HepG2 (cell line): Measurements from ENCODE around the gene OR2T33. TPM values are rescaled to one million over a fixed set of nuclear protein-coding genes. Genes with fewer than 3 reads are reported as not detected.

Experiments
- ATAC-seq: fragments of 200-7000 bp; cut with Tn5 transposase; 3 replicates; pipeline ENCODE4 v1.9.1; 2020; ENCODE audit warnings: mild to moderate bottlenecking, moderate library complexity
- BruUV-seq: library from RNA; stranded (reverse); fragments of 400-500 nt; replicated peaks from 2 replicates; lab custom pipeline; 2021; lab: Mats Ljungman, UMichigan
- CTCF ChIA-PET: fragments of 300-600 bp; formaldehyde crosslinking; extraction: SDS; loops from one replicate; lab custom pipeline; 2021; ENCODE audit warnings: low total read pairs, inconsistent platforms, low intra/inter-chr PET ratio; lab: Yijun Ruan, JAX
- POLR2A ChIA-PET: fragments of 350-600 bp; sonication (Branson Sonifier 250); formaldehyde crosslinking; loops from one replicate; lab custom pipeline; 2020; ENCODE audit warnings: antibody characterized with exemption, inconsistent platforms; lab: Yijun Ruan, JAX
- DNase-seq: peaks from one replicate; pipeline ENCODE4 v3.0.0-alpha.2; 2015; ENCODE audit warnings: low spot score
- FAIRE-seq: peaks from 3 replicates; lab custom pipeline; 2011; peaks lifted over from hg19 to GRCh38; lab: Jason Lieb, UNC
- H2AFZ ChIP-seq: one replicate; pipeline ENCODE4 v1.6.1; 2011; ENCODE audit warnings: low read length, inconsistent platforms
- H3K27ac ChIP-seq: fragments of 300-600 bp; 3 replicates; pipeline ENCODE4 v1.8.0; 2011; ENCODE audit warnings: mixed run types, mild to moderate bottlenecking, mixed read lengths, low read length, inconsistent platforms; ENCODE audit not compliant: insufficient read depth; ENCODE audit errors: extremely low read length
- H3K27me3 ChIP-seq, 2 experiments: fragments of 200-600 bp in 1 of 2; 2 replicates in 1 of 2; 3 replicates in 1 of 2; pipeline versions ENCODE4 v1.6.0 to v1.8.0; 2011; ENCODE audit warnings: low read length in 2 of 2, mild to moderate bottlenecking in 2 of 2, moderate library complexity in 2 of 2, inconsistent platforms in 1 of 2; ENCODE audit not compliant: insufficient read depth in 2 of 2, control insufficient read depth in 1 of 2
- H3K36me3 ChIP-seq, 2 experiments: fragments of 200-600 bp in 1 of 2; replicated peaks in 1 of 2; 2 replicates in 1 of 2; 3 replicates in 1 of 2; pipeline versions ENCODE4 v1.5.1 to v1.8.0; 2011; ENCODE audit warnings: low read length in 2 of 2, inconsistent platforms in 1 of 2; ENCODE audit not compliant: insufficient read depth in 2 of 2, control insufficient read depth in 1 of 2
- H3K4me1 ChIP-seq: 2 replicates; pipeline ENCODE4 v1.5.1; 2012; ENCODE audit warnings: low read length, inconsistent platforms; ENCODE audit not compliant: insufficient read depth
- H3K4me2 ChIP-seq: 2 replicates; pipeline ENCODE4 v1.6.0; 2011; ENCODE audit warnings: low read depth, low read length, inconsistent platforms
- H3K4me3 ChIP-seq, 3 experiments: fragments of 200-600 bp in 1 of 3; sonication (generic), shearing (Covaris generic) in 1 of 3; replicated peaks in 1 of 3; 2 replicates each; pipeline ENCODE4 v1.5.1; 2011 to 2016; ENCODE audit warnings: low read length in 3 of 3, inconsistent platforms in 2 of 3, low read depth in 2 of 3, mild to moderate bottlenecking in 2 of 3, control low read depth in 1 of 3, mixed read lengths in 1 of 3; ENCODE audit not compliant: insufficient read depth in 1 of 3
- H3K79me2 ChIP-seq: one replicate; pipeline ENCODE4 v1.6.1; 2011; ENCODE audit warnings: low read length, inconsistent platforms; ENCODE audit not compliant: insufficient read depth
- H3K9ac ChIP-seq: 2 replicates; pipeline ENCODE4 v1.6.0; 2011; ENCODE audit warnings: mild to moderate bottlenecking, low read depth, low read length, inconsistent platforms; ENCODE audit not compliant: insufficient read depth
- H3K9me3 ChIP-seq: 2 replicates; pipeline ENCODE4 v1.5.1; 2012; ENCODE audit warnings: mild to moderate bottlenecking, low read length
- H4K20me1 ChIP-seq: 2 replicates; pipeline ENCODE4 v1.6.0; 2011; ENCODE audit warnings: inconsistent platforms, mild to moderate bottlenecking, low read length, moderate library complexity; ENCODE audit not compliant: insufficient read depth
- RAD51 ChIP-seq: fragments of 450-650 bp; IDR thresholded peaks from 2 replicates; pipeline ENCODE4 v1.6.1; 2016; ENCODE audit warnings: borderline replicate concordance
- WGBS: methylation state at CpG from one replicate; pipeline ENCODE4 v1.1.6; 2017; ENCODE audit warnings: low lambda C conversion rate; 5-methylcytosine and 5-hydroxymethylcytosine counted together
- in situ Hi-C: cut with HindIII; loops from 2 replicates; pipeline ENCODE4 v1.10.0; 2017; ENCODE audit warnings: low pct_unique_long_range_greater_than_20kb; ENCODE audit not compliant: extremely low pct_ligation_motif_present
- intact Hi-C: fragments of 100-400 bp; cut with micrococcal nuclease; formaldehyde crosslinking; loops from one replicate; pipeline ENCODE4 v1.10.0; 2022; ENCODE audit not compliant: unreplicated experiment
- polyA plus RNA-seq, 8 experiments: library from polyadenylated mRNA; depleted of rRNA in 3 of 8; stranded (reverse) in 7 of 8; unstranded in 1 of 8; fragments of >200 nt; fragmentation: Illumina TruSeq in 4 of 8; extraction: Trizol in 4 of 8; gene quantifications; 2 replicates each; pipeline versions ENCODE4 v1.2.1 to v1.2.3, GENCODE V29; 2011 to 2016; ENCODE audit warnings: low read depth in 4 of 8, missing spikeins in 1 of 8, mixed read lengths in 1 of 8; ENCODE audit not compliant: insufficient read depth in 1 of 8
- total RNA-seq, 5 experiments: library from RNA; depleted of rRNA; stranded (reverse); fragments of >200 nt; fragmentation: Illumina TruSeq; extraction: Trizol; gene quantifications; 2 replicates each; pipeline ENCODE4 v1.2.3, GENCODE V29; 2016; ENCODE audit warnings: low read depth in 1 of 5

The OR2T33 gene
- total and polyA plus RNA-seq, 2 of the 13 experiments (the other 11 are each of a cell fraction or from before 2014, with no cell fraction given) = not detected

GRCh38 chr1:248225537-248225936 lies 52.2 kb downstream of the OR2T33 start:
- in situ Hi-C loops (no loop called here), intact Hi-C loops (no loop called here)
- no TSS peak for BruUV-seq
- no peaks in the 10 kb centered on the region for H3K27me3 ChIP-seq
- no peak overlapping the region for H2AFZ ChIP-seq
- peaks cover 82% of the 10 kb centered on the region for H3K9me3 ChIP-seq
- no peaks in the 10 kb centered on the region for H3K4me1 ChIP-seq
- no peak overlapping the region for H3K9ac ChIP-seq
- H3K36me3 ChIP-seq = no peaks in the 10 kb centered on the region
- H3K4me3 ChIP-seq = no peak overlapping the region
- CTCF ChIA-PET = no interaction called here
- FAIRE-seq (no peak), ATAC-seq (no peak), DNase-seq (no peak)
- POLR2A ChIA-PET = no interaction called here
- H3K4me2 ChIP-seq = no peak overlapping the region
- no peak for TF ChIP-seq RAD51
- H3K79me2 ChIP-seq = no peaks in the 10 kb centered on the region
- no peak overlapping the region for H3K27ac ChIP-seq
- H4K20me1 ChIP-seq = no peaks in the 10 kb centered on the region
- WGBS = 3% methylated on average over 1 of the region's 1 CpG

Other genes starting within 250 kb of the OR2T33 start
- not detected in 2 replicates for gene OR2L2, start 247.9 kb downstream of the OR2T33 start, total RNA-seq (2016; rRNA removed; fragmentation: Illumina TruSeq; extraction: Trizol)
- not detected in 2 replicates for gene OR2L2, start 247.9 kb downstream of the OR2T33 start, polyA plus RNA-seq (2011; rRNA removed)
- gene OR2L3, start 231.1 kb downstream of the OR2T33 start, total RNA-seq (2016; rRNA removed; fragmentation: Illumina TruSeq; extraction: Trizol) = not detected in 2 replicates
- not detected in 2 replicates for gene OR2L3, start 231.1 kb downstream of the OR2T33 start, polyA plus RNA-seq (2011; rRNA removed)
- gene OR2L13, start 182.8 kb downstream of the OR2T33 start, total RNA-seq (2016; rRNA removed; fragmentation: Illumina TruSeq; extraction: Trizol) = not detected in 2 replicates
- not detected in 2 replicates for gene OR2L13, start 182.8 kb downstream of the OR2T33 start, polyA plus RNA-seq (2011; rRNA removed)
- gene OR2M5, start 132.8 kb downstream of the OR2T33 start, total RNA-seq (2016; rRNA removed; fragmentation: Illumina TruSeq; extraction: Trizol) = not detected in 2 replicates
- gene OR2M5, start 132.8 kb downstream of the OR2T33 start, polyA plus RNA-seq (2011; rRNA removed) = not detected in 2 replicates
- gene OR2M2, start 103.2 kb downstream of the OR2T33 start, total RNA-seq (2016; rRNA removed; fragmentation: Illumina TruSeq; extraction: Trizol) = not detected in 2 replicates
- gene OR2M2, start 103.2 kb downstream of the OR2T33 start, polyA plus RNA-seq (2011; rRNA removed) = not detected in 2 replicates
- not detected in 2 replicates for gene OR2M3, start 80.7 kb downstream of the OR2T33 start, total RNA-seq (2016; rRNA removed; fragmentation: Illumina TruSeq; extraction: Trizol)
- gene OR2M3, start 80.7 kb downstream of the OR2T33 start, polyA plus RNA-seq (2011; rRNA removed) = not detected in 2 replicates
- not detected in 2 replicates for gene OR2M4, start 46.6 kb downstream of the OR2T33 start, total RNA-seq (2016; rRNA removed; fragmentation: Illumina TruSeq; extraction: Trizol)
- gene OR2M4, start 46.6 kb downstream of the OR2T33 start, polyA plus RNA-seq (2011; rRNA removed) = not detected in 2 replicates
- gene OR2T12, start 25.4 kb upstream of the OR2T33 start, total RNA-seq (2016; rRNA removed; fragmentation: Illumina TruSeq; extraction: Trizol) = not detected in 2 replicates
- gene OR2T12, start 25.4 kb upstream of the OR2T33 start, polyA plus RNA-seq (2011; rRNA removed) = not detected in 2 replicates
- not detected in 2 replicates for gene OR2M7, start 46.6 kb upstream of the OR2T33 start, total RNA-seq (2016; rRNA removed; fragmentation: Illumina TruSeq; extraction: Trizol)
- not detected in 2 replicates for gene OR2M7, start 46.6 kb upstream of the OR2T33 start, polyA plus RNA-seq (2011; rRNA removed)
- not detected in 2 replicates for gene OR14C36, start 70.8 kb upstream of the OR2T33 start, total RNA-seq (2016; rRNA removed; fragmentation: Illumina TruSeq; extraction: Trizol)
- gene OR14C36, start 70.8 kb upstream of the OR2T33 start, polyA plus RNA-seq (2011; rRNA removed) = not detected in 2 replicates
- gene OR2T4, start 83.7 kb upstream of the OR2T33 start, total RNA-seq (2016; rRNA removed; fragmentation: Illumina TruSeq; extraction: Trizol) = not detected in 2 replicates
- gene OR2T4, start 83.7 kb upstream of the OR2T33 start, polyA plus RNA-seq (2011; rRNA removed) = not detected in 2 replicates
- gene OR2T6, start 97.8 kb upstream of the OR2T33 start, total RNA-seq (2016; rRNA removed; fragmentation: Illumina TruSeq; extraction: Trizol) = not detected in 2 replicates
- gene OR2T6, start 97.8 kb upstream of the OR2T33 start, polyA plus RNA-seq (2011; rRNA removed) = not detected in 2 replicates
- gene OR2T1, start 125.1 kb upstream of the OR2T33 start, total RNA-seq (2016; rRNA removed; fragmentation: Illumina TruSeq; extraction: Trizol) = not detected in 2 replicates
- not detected in 2 replicates for gene OR2T1, start 125.1 kb upstream of the OR2T33 start, polyA plus RNA-seq (2011; rRNA removed)
- not detected in 2 replicates for gene OR2T2, start 167.7 kb upstream of the OR2T33 start, total RNA-seq (2016; rRNA removed; fragmentation: Illumina TruSeq; extraction: Trizol)
- not detected in 2 replicates for gene OR2T2, start 167.7 kb upstream of the OR2T33 start, polyA plus RNA-seq (2011; rRNA removed)
- not detected in 2 replicates for gene OR2T3, start 195.4 kb upstream of the OR2T33 start, total RNA-seq (2016; rRNA removed; fragmentation: Illumina TruSeq; extraction: Trizol)
- not detected in 2 replicates for gene OR2T3, start 195.4 kb upstream of the OR2T33 start, polyA plus RNA-seq (2011; rRNA removed)
- gene OR2T5, start 210.6 kb upstream of the OR2T33 start, total RNA-seq (2016; rRNA removed; fragmentation: Illumina TruSeq; extraction: Trizol) = not detected in 2 replicates
- gene OR2T5, start 210.6 kb upstream of the OR2T33 start, polyA plus RNA-seq (2011; rRNA removed) = not detected in 2 replicates
- gene OR2G6, start 230.1 kb upstream of the OR2T33 start, total RNA-seq (2016; rRNA removed; fragmentation: Illumina TruSeq; extraction: Trizol) = not detected in 2 replicates
- not detected in 2 replicates for gene OR2G6, start 230.1 kb upstream of the OR2T33 start, polyA plus RNA-seq (2011; rRNA removed)